GM10266 (cell line): ENCODE data around the gene GPR85.
A peak's percentile ranks its signal among the peaks of the same experiment; 100 is the strongest.
"Not testable (repeated sequence)": the region's sequence is repeated elsewhere in the genome, so short reads cannot be mapped to it uniquely, and the experiment has no call there.

ENCODE experiments used
- DNase-seq: peaks from one replicate; pipeline ENCODE4 v3.0.0; 2012; ENCODE audit errors: extremely low spot score
- TF ChIP-seq, protein P1 (sequence below): IDR thresholded peaks from 2 replicates; pipeline ENCODE4 v1.5.1; 2012; ENCODE audit warnings: mild to moderate bottlenecking, low read depth; ENCODE audit not compliant: control insufficient read depth, insufficient read depth; ENCODE audit errors: missing control alignments

The GPR85 gene

DNA sequence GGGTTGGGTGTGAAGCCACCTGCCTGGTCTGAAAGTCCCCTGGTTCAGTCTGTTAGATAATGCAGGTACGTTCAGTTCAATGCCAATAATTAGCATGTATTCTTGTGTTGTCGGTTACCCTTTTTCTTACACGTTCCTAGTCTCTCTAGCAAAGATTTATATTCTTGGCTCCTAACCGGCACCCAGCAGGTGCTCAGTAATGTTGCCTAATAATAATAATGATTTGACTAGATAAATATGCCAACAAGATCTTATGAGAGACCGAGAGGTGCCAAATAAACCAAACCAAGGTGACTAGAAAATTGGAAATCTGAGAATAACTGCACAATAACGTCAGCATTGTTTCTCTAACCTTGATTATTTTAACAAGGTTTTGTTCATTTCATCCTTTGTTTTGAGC, 32.8 kb upstream of the GPR85 start:
- DNase-seq = no peak
- TF ChIP-seq, protein P1, sequence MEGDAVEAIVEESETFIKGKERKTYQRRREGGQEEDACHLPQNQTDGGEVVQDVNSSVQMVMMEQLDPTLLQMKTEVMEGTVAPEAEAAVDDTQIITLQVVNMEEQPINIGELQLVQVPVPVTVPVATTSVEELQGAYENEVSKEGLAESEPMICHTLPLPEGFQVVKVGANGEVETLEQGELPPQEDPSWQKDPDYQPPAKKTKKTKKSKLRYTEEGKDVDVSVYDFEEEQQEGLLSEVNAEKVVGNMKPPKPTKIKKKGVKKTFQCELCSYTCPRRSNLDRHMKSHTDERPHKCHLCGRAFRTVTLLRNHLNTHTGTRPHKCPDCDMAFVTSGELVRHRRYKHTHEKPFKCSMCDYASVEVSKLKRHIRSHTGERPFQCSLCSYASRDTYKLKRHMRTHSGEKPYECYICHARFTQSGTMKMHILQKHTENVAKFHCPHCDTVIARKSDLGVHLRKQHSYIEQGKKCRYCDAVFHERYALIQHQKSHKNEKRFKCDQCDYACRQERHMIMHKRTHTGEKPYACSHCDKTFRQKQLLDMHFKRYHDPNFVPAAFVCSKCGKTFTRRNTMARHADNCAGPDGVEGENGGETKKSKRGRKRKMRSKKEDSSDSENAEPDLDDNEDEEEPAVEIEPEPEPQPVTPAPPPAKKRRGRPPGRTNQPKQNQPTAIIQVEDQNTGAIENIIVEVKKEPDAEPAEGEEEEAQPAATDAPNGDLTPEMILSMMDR = no peak

DNA sequence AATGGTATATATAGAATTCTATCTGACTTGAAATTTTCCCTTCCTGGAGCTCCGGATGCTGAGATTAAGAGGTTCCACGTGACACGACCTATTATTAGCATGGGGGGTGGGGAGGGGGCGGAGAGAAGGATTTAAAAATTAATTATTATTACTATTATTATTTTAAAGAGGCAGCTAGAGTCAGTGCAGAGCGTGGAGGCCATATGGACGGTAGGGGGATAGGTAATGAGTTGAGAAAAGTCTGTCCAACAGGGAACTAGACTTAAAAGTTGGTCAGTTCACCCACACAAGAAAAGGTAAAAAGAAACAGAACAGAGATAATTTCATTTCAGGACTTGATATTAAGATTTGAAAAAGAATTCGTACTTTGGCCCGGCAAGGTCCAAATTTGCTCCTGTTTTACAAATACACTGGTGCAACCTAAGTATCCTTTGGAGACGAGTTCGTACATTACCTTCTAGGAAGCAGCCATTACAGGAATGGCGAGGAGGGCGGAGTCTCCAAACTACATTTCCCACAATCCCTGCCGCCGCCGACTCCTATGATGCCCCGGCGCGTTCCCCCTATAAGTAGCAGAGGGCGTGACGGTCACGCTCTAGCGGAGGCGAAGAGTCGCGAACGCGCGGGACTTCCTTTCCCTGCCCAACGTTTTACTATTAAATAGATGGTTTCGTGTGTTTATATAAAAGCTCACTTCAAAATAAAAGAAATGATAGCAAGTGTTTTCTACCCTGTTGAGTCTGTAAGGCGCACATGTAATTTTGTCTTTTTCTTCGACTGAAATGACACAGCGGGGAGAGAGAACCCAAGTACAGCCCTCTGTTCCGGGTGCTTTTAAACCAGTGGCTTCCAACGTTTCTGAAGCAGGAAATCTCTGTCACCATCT, 31.7 kb upstream of the GPR85 start, which contains the start of gene SMIM30:
TSS of gene SMIM30 (minus strand) at position 481 of the 886 bp plus-strand sequence. CDS start 976 bp downstream, outside the sequence.
- DNase-seq = peak; percentile 77
- TF ChIP-seq, protein P1 = no peak

DNA sequence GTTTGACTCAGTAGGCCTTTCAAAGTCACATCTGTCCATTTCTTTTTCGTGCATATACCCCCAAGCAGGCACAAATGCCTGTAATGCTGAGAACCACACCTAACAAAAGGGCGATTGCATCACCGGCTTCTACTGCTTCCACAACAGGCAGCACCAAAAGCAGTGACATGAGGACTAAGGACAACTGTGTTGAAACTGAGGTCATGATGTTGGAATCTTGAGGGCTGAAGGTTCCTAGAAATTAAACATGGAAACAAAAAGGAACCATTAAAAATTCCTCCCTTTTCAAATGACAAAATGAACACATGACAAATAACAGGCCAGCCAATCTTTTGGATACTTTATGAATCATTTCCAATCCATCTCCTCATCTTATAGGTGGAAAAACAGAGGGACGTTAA, 30.7 kb upstream of the GPR85 start:
- DNase-seq = not testable (repeated sequence)

DNA sequence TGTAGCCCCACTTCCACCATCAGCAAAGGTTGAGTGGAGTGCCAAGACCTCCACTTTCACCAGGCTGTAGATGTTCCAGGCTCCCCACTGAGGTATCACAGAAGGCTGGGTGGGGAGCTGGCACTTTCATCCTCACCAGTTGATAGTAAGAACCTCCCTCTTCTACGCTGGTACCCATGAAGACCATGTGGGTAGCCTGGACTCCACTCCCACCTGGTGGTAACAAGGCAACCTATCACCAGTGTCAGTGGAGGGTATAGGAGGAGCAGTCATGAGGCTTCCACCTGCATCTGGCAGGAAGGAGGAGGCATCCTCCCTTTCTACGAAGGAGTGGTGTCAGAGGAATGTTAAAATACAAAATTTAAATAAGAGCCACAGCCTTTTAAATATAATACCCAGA, 27.3 kb upstream of the GPR85 start:
- peak; percentile 3 for DNase-seq
- TF ChIP-seq, protein P1 = peak; percentile 21

DNA sequence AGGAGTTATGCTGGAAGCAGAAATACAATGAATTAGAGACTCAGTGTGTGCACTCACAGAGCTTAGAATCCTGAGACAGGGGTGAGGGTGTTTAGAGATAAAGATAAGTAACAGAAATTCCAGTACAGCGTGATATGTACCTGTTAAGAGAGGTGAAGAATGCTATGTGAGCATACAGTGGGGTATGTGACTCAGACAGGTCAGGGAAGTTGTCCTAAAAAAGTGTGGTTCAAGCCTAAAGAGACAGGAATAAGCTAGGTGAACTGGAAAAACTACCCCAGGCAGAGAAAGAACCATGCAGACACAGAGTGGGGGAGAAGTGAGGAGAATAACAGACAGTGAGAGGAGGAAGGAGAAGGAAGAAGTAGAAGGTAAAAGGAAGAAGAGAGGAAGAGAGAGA, 23.1 kb upstream of the GPR85 start:
- TF ChIP-seq, protein P1 = no peak
- no peak for DNase-seq

DNA sequence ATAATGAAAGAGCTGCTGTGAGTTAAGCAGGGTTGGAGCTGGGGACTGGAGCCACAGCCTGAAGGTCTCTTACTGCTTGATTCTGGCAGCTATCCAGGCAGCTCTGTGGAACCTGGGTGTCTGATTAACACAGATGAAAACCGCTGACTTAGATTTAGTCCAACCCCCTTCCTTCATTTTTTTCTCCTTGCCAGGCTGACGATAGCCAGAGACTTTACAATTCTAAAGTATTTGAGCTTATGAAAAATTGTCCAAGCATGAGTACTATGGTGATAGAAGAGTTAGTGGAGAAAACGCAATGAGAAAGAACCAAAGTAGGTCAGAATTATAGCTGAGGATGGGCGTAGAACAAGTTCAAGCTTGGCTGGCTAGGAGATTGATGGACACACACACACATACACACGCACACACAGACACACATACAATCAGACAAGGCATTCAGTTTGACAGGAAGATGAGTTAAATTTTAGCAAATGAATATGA, 13.5 kb upstream of the GPR85 start:
- TF ChIP-seq, protein P1 = no peak
- no peak for DNase-seq

DNA sequence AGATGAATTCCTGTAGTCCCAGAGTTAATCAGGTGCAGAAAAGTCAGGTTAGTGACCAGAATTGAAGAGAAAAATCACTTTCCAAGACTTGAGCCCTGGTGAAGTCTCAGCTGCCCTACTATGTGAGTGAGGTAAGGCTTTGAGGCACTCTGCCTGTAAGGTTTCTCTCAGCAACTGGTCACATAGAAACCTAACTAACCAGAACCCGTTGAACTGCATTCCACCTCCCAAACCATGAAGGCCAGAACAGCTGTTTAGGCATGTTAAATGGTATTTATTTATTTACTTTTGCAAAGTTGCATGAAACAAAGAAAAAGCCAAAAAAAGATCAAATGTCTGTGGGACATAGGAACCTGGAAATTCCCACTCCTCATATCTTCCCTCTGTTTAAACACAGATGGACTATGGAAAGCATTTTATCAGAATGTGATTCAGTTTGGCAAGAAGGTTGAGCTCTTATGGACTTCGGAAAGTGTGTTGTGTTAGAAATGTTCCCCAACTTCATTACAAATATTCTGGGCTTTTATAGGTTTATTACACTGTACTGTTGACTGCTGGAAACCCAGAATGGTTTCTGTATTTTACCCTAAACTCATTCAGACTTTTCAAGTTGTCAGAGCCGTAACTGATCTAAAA, 12.8 kb upstream of the GPR85 start:
- DNase-seq = no peak
- TF ChIP-seq, protein P1 = no peak
